ENCODE results near the gene DRG2. TPM values are rescaled to one million over a fixed set of nuclear protein-coding genes. Genes with fewer than 3 reads are reported as not detected.

Gene DRG2
- total and polyA plus RNA-seq, 11 donors = 17.5 to 29.0 (median 21.4) TPM

DNA sequence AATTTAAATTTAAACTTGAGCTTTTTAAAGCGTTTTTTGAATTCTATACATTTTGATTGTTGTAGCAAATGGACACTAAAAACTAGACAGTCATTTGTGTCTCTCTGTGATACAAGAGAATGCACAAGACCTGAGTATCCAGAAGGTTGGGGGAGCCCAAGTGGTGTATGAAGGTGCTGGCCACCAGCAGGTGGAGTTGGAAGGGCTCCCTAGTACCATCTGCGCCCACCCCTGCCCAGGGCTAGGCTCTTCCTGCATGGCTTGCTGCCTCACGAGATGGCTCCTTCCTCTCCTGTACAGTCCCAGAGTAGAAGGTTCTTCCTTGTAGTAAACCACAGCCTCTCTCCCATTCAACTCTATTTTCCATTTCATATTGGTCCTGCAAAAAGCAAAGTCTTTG is 31.5 kb upstream of the DRG2 start:
- H3K4me1 ChIP-seq = no peaks in the 10 kb centered on the region
- H3K36me3 ChIP-seq = peaks cover 0 to 84% (median 71%) of the 10 kb centered on the region in 9 donors
- H3K9me3 ChIP-seq = no peaks in the 10 kb centered on the region
- H3K27ac ChIP-seq = no peak overlapping the region
- DNase-seq (no peak), ATAC-seq (no peak)
- TF ChIP-seq, protein P1, sequence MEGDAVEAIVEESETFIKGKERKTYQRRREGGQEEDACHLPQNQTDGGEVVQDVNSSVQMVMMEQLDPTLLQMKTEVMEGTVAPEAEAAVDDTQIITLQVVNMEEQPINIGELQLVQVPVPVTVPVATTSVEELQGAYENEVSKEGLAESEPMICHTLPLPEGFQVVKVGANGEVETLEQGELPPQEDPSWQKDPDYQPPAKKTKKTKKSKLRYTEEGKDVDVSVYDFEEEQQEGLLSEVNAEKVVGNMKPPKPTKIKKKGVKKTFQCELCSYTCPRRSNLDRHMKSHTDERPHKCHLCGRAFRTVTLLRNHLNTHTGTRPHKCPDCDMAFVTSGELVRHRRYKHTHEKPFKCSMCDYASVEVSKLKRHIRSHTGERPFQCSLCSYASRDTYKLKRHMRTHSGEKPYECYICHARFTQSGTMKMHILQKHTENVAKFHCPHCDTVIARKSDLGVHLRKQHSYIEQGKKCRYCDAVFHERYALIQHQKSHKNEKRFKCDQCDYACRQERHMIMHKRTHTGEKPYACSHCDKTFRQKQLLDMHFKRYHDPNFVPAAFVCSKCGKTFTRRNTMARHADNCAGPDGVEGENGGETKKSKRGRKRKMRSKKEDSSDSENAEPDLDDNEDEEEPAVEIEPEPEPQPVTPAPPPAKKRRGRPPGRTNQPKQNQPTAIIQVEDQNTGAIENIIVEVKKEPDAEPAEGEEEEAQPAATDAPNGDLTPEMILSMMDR (IDR thresholded peaks at IDR 0.05) = no peak
- TF ChIP-seq POLR2A (IDR thresholded peaks at IDR 0.05) = no peak
- H3K4me3 ChIP-seq = no peak overlapping the region
- intact Hi-C loops (cut with DNase I) = no loop called here
- 89 to 95% (median 92%) methylated on average over 3 of the region's 3 CpGs for WGBS, 4 donors
- H3K27me3 ChIP-seq = no peaks in the 10 kb centered on the region

DNA sequence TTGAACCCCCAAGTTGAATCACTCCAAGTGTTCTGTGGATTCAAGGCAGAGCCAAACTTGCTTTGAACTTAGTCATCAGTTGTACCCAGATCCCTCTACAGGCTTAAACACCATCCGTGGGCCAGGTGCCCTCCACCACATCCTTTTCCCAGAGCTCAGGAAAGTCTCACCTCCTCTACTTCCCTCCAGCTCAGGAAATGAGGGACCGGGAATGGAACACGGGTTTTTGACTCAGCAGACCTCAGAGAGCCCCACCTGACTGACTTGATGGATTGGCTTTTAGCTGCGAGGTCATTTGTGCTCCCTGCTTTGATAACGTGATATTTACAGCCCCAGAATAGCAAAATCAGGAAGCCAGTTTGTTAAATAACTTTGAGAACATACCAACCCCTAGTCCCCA is 28.5 kb upstream of the DRG2 start:
- DNase-seq (no peak), ATAC-seq (no peak)
- H3K27ac ChIP-seq = no peak overlapping the region
- 72 to 80% (median 77%) methylated on average over 5 of the region's 5 CpGs for WGBS, 4 donors
- H3K27me3 ChIP-seq = no peaks in the 10 kb centered on the region
- no peak for TF ChIP-seq POLR2A (IDR thresholded peaks at IDR 0.05)
- TF ChIP-seq, protein P1 (IDR thresholded peaks at IDR 0.05) = no peak
- H3K4me1 ChIP-seq = no peaks in the 10 kb centered on the region
- peaks cover 0 to 99% (median 91%) of the 10 kb centered on the region in 9 donors for H3K36me3 ChIP-seq
- H3K4me3 ChIP-seq = no peak overlapping the region
- no peaks in the 10 kb centered on the region for H3K9me3 ChIP-seq
- intact Hi-C loops (cut with DNase I) = no loop called here

DNA sequence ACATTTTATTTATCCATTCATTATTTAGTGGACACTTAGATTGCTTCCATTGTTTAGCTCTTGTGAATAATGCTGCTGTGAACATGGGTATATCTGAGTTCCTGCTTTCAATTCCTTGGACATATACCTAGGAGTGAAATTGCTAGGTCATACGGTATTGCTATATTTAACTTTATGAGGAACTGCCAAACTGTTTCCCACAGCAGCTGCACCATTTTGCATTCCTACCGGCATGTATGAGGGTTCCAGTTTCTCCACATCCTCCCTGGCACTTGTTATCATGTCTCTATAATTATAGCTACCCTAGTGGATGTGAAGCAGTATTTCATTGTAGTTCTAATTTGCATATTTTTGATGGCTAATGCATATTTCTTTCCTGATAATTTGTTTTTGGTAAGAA is 23.7 kb upstream of the DRG2 start:
- ATAC-seq (peak in 2 of 4 donors; percentile 47 to 50), DNase-seq (no peak)
- WGBS, 4 donors = 34 to 50% (median 42%) methylated on average over 2 of the region's 2 CpGs
- H3K27ac ChIP-seq = no peak overlapping the region
- H3K27me3 ChIP-seq = no peaks in the 10 kb centered on the region
- no peak overlapping the region for H3K4me3 ChIP-seq
- TF ChIP-seq, protein P1 (IDR thresholded peaks at IDR 0.05) = no peak
- TF ChIP-seq POLR2A (IDR thresholded peaks at IDR 0.05) = no peak
- H3K4me1 ChIP-seq = no peaks in the 10 kb centered on the region
- peaks cover 0 to 75% (median 66%) of the 10 kb centered on the region in 9 donors for H3K36me3 ChIP-seq
- H3K9me3 ChIP-seq = no peaks in the 10 kb centered on the region
- intact Hi-C loops (cut with DNase I) = no loop called here

DNA sequence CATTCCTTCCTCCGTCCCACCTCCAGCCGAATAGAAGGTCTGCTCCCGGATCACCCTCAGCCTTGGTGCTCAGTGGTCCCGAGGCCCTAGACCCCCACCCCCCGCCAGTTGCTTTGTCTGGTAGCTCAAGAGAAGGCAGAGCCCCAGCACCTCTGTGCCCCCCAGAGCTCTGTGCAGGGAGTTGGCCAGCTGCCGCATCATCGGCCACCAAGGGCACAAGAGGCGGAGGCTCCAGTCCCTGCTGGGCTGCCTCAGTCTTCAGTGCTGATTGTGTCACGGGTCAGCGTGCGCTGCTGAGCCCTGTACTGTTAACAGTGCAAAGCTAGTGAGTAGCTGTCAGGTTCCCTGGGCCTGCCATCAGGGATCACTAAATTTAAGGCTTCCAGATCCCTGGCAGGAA is 22.2 kb upstream of the DRG2 start:
- intact Hi-C loops (cut with DNase I) = no loop called here
- DNase-seq (peak in 1 of 5 donors; percentile 61), ATAC-seq (peak in 2 of 4 donors; percentile 13 to 15)
- peaks cover 0 to 61% (median 54%) of the 10 kb centered on the region in 9 donors for H3K36me3 ChIP-seq
- H3K27ac ChIP-seq = no peak overlapping the region
- 93 to 99% (median 96%) methylated on average over 11 of the region's 11 CpGs for WGBS, 4 donors
- TF ChIP-seq POLR2A (IDR thresholded peaks at IDR 0.05) = no peak
- TF ChIP-seq, protein P1 (IDR thresholded peaks at IDR 0.05) = no peak
- no peak overlapping the region for H3K4me3 ChIP-seq
- H3K27me3 ChIP-seq = no peaks in the 10 kb centered on the region
- H3K4me1 ChIP-seq = no peaks in the 10 kb centered on the region
- no peaks in the 10 kb centered on the region for H3K9me3 ChIP-seq
